Hematopoietic multipotent progenitor cell treated with erythropoietin and hydrocortisone succinate and interleukin-3 and kit ligand, for 17 days (in vitro differentiated cells): ENCODE data around the gene MCRIP2.
"Not testable (repeated sequence)": the region's sequence is repeated elsewhere in the genome, so short reads cannot be mapped to it uniquely, and the experiment has no call there.

Experiments
- DNase-seq: peaks from one replicate; pipeline ENCODE4 v3.0.0-alpha.2; 2015; ENCODE audit warnings: low spot score

The MCRIP2 gene

DNA sequence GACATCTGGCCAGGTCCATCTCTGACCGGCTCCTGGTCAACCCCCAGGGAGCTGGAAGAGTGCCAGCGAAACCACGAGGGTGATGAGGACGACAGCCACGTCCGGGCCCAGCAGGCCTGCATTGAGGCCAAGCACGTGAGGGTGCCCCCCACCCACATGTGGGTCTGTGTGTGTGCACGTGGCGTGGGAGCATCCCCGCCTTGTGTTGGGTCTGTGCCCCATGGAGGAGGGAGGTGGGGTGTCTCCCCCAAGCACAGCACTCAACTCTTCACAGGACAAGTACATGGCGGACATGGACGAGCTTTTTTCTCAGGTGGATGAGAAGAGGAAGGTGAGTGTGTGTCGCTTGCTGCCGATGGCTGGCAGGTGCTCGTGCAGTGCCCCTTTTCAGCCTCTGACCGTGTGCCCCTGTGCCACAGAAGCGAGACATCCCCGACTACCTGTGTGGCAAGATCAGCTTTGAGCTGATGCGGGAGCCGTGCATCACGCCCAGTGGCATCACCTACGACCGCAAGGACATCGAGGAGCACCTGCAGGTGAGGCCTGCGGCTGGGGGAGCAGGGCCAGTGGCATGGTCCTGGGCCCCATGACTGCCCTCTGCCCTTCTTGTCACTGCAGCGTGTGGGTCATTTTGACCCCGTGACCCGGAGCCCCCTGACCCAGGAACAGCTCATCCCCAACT lies 40.3 kb downstream of the MCRIP2 start:
- no peak for DNase-seq

DNA sequence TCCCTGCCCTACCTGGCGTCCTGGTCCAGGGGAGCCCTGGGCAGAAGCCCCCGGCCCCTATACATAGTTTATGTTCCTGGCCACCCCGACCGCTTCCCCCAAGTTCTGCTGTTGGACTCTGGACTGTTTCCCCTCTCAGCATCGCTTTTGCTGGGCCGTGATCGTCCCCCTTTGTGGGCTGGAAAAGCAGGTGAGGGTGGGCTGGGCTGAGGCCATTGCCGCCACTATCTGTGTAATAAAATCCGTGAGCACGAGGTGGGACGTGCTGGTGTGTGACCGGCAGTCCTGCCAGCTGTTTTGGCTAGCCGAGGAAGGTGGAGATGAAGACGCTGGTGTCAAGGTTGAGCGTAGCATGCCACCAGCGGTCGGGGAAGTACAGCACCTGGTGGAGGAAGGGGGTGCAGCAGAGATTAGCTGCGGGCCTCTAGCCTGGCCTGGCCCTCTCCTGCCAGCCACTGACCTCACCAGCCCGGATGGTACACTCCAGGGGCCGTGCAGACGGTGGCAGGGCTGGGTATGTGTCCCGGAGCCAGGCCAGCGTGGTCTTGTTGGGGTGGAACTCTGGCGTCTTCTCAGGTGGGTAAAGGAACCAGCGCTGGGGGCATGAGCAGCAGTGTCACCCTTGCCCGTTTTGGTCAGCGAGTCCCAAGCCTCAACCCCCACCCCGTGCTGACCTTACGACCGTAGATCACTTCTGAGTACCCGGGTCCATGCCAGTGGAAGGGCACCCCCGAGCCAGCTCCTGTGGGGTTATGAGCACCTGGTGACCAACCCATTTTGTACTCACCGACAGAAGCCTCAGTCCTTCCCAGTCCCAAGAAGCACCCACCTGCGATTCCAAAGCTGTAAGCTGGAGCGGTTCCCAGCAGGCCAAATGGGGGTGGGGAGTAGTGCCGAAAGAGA lies 41.1 kb downstream of the MCRIP2 start:
- no peak for DNase-seq

DNA sequence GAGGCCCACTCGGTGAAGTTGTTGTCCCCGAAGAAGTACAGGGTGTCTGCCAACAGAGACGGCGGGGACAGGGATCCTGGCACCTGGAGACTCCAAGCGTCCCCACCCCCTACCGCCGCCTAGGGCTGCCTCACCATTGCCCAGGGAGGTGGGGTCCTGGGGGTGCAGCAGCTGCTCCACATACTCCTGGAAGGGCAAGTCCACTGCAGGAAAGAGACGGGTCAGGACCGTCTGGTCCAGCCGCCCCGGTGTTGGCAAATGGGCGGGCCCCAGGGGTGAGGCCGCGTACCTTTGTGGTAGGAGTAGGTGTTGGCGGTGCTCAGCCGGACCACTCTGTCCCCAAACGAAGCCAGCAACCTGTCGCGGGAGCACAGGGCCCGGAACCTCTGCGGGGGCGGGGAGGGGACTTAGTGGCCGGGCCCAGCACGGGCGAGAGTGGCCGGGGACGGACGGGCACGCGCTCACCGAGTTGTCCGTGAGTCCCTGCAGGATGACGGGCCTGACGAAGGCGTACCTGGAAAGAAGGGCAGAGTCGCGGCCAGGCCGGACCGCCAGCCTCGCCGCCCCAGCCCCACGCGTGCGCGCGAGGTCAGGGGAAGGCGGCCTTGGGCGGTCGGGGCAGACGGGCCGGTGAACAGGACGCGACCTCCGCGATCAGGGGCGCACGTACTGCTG lies 41.9 kb downstream of the MCRIP2 start:
- DNase-seq: no peak

DNA sequence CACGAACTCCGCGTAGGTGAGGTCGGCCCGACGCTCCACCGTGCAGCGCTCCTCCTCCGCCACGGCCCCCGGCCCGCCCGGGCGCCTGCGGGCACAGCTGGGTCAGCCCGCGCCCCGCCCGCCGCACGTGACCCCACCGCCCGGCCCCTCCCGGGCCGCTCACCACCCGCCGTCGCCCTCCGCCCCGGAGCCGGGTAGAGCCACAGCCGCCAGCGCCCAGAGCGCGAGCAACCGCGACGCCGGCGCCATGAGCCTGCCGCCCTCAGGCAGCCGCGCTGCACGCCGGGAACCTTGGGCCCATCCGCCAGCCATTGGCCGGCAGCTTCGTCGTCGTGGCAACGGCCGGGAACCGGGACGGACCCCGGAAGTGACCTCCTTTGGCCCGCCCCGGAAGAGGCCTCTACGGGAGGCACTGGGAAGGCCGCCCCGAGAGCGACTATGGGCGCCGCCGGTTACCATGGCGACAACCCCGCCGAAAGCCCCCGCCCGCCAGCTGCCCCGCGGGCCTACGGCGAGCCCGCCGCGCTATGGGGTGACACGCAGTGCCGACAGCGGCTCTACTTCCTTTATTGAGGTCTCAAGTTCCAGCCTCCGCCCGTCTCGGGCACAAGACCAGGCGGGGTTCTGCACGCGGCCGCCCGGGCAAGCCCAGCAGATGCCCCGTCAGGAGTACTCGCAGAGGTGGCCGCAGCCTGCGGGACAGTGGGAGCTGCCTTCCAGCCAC lies 42.6 kb downstream of the MCRIP2 start, which contains the start of gene JMJD8:
JMJD8 (minus strand) TSS at position 264 of the 724 bp plus-strand sequence; CDS start at position 249, 15 bp downstream.
- DNase-seq: peak; percentile 96

DNA sequence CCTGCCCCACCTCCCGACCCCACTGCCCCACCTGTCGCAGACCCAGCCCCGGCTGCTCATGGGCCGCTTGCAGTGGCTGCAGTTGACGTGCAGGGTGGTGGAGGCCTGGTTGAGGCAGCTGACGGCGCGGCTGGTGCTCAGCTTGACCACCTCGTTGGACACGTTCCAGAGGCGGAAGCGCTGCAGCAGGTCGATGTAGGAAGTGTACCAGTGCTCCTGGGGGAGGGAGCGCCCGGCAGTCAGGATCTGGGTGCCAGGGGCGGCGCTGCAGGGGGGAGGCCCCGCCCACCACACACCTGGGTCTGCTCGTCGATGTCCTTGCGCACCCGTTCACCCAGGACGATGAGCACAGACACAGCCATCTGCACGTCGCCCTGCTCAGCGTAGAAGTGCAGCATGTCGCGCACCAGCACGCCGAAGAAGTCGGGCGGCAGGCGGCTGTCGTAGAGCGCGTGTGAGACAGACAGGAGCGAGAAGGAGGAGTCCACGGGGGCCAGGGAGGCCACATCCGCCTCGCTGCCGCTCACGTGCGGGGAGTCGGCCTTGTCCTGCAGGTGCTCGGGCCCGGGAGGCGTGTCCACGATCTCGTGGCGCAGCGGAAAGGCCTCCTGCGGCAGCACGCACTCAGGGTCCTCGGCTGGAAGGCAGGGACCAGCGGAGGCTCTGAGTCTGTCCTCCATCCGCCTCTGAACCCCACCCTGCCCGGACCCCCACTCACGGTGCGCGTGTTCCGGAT lies 43.5 kb downstream of the MCRIP2 start:
- DNase-seq: no peak

DNA sequence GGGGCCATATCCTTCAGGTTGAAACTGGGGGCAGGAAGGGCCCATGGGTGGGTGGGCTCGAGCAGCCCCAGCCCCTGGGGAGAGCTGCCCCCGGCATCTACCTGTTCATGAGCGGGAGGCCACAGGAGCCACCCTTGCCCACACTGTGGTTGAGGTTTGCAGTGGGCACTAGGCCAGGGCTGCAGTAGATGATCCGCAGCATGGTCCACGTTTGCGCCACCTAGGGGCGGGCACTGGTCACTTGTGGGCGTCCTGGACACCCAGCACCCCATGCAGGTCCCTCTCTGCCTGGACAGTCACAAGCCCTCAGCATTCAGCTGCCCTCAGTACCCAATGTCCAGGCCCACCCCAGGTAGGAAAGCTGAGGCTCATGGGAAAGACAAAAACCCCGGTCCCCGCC lies 44.3 kb downstream of the MCRIP2 start:
- DNase-seq: peak; percentile 57

DNA sequence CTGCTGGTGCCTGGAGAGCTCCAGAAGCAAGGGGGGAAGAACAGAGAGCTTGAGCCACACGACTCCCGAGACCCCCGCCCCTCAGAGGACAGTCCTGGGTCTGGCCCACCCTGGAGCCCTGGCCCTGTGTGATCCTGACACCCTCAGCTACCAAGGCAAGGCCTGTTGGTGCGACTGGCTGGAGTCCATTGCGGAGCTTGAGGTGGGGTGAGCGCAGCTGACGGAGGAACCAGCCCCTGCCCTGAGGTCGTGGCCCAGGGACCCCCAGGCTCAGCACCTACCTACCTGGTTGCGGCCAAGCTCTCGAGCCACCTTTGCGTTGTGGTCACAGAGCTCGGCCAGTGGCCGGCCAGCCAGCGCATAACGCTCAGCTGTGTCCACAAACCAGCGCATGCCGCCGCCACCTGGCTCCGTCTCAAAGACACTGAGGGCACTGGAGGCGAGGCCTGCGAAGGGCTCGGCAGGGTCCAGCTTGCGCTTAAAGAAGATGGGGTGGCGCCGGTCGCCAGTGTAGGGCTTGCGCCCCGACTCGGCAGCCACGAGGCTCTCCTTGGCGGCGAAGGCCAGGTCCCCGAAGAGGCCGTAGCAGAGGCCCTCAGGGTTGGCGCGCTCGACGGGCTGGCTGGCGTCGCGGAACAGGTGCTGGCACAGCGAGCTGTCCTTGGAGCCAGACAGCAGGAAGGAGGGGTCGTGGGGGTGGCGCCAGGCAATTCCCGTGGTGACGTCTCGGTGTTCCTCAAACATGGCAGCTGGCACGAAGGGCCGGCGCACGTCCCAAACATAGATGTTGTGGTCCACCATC lies 45.0 kb downstream of the MCRIP2 start:
- no peak for DNase-seq

DNA sequence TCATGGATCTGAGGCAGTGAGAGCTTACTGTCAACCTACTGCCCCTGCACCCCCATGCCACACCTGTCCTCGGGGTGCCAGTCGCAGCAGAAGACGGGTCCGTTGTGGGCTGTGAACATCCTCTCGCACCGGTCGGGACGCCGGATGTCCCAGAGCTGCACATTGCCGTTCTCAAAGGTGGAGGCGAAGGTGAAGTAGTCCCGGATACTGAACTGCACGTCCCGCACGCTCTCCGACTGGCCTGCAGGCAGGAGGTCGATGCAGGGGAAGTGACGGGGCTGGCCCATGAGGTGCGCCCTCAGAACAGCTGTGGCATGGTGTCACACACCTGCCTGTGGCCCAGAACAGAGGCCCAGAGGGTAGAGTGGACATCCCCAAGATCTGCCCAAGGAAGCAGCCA lies 45.9 kb downstream of the MCRIP2 start:
- DNase-seq: no peak

DNA sequence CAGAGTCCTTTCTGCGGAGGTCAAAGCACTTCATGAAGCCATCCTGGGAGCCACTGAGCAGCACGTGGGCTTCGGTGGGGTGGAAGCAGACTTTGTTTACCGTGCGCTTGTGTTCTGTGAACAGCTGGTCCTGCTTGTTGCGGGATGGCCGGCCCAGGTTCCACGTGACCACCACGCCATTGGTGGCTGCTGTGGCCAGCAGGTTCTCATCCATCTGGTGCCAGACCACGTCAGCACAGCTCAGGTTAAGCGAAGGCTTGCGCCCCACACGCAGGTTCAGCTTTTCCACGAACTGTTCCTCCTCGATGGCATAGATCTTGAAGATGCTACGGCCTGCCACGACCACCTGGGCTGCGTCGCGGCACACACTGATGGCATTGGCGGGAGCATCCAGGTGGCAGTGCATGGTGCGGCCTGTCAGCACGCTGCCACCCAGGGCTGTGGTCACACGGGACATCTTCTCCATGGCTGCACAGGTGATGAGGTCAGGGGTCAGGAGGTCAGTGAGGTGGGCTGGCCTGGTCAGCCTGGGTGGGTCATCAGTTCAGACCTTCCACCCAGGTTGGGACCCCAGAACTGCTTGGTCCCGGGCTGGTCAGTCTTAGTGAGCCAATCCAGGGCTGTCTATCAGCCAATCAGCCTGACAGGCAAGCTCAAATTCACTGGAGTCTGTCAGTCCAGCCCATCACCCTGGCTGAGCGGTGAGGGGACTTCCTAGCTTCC lies 47.7 kb downstream of the MCRIP2 start:
- DNase-seq: no peak

DNA sequence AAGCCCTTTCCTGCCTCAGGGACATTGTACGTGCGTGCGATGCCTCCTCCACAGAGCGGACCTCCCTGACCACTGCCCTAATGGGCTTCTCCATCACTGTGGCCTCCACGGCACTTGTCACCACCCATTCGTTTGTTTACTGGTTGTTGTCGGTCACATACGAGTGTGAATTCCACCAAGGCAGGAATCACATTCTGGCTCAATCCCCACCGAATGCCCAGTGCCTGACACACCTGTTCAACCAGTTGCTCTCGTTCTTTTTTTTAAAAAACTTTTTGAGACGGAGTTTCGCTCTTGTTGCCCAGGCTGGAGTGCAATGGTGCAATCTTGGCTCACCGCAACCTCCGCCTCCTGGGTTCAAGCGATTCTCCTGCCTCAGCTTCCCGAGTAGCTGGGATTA lies 49.6 kb downstream of the MCRIP2 start:
- DNase-seq: not testable (repeated sequence)

DNA sequence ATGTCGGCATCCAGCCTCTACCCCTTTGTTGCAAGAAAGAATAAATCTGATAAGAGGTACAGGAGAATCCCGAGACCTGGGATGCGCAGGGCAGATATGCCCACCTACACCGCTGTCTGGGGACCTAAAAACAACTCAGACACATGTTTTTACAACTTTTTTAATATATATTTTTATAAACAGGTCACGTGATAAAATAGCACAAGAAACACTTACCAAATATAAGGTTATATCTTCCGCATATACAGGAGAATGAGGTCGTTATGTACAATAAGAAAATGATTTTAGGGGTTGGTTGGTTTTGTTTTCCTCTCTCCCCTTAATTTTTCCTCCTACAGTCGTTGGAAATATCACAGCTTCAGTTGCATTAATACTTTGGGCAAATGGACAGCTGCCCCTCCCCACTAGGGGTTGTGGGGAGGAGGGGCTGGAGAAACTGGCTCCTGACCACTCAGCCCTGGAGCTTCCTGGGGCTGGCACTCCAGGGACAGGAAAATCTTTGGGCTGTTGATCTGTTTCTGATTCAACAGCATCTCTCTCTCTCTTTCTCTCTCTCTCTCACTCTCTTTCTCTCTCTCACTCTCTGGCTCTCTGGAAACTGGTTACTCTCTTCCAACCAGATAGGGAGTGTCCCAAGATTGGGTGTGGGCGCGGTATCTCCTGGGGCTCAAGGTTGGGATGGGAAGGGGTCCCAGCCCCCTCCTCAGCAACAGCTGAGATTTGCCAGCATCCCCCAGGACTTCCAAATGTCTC lies 50.9 kb downstream of the MCRIP2 start:
- no peak for DNase-seq

DNA sequence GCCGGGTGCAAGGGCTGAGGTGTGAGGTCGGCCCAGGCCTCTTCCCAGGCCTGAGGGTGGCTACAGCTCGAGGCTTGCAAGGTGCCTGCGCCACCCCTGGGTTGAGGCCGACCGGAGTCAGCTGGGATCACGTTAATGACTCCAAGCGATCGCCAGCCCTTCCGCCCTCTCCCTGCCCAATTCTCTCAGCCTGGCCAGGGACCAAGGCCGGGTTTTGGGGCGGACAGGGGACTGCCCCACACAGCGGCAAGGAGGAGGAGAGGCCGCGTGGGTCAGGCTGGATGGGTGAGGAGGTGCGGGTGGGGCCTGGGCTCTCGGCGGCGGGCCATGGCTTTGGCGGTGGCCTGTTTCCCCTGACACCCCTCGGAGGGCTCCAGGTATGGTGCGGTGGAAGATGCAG lies 51.7 kb downstream of the MCRIP2 start:
- no peak for DNase-seq

DNA sequence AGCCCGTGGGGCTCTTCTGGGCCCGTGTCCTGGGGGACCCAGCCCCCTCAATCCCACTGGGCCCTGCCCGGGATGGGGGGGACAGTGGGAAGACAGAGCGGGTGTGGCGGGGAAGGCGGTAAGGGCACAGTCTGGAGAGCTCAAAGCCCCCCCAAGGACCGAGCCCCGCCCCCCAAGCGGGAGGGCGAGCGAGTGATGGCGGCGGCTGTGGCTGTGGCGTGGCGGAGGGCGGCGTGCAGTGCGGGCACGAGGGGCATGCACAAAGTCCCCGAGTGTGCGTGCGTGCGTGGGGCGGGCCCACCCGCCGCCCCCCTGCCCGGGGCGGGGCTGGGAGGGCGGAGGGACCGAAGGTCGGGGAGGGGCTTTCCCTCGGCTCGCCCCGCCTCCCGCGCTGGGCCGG lies 52.1 kb downstream of the MCRIP2 start:
- no peak for DNase-seq

DNA sequence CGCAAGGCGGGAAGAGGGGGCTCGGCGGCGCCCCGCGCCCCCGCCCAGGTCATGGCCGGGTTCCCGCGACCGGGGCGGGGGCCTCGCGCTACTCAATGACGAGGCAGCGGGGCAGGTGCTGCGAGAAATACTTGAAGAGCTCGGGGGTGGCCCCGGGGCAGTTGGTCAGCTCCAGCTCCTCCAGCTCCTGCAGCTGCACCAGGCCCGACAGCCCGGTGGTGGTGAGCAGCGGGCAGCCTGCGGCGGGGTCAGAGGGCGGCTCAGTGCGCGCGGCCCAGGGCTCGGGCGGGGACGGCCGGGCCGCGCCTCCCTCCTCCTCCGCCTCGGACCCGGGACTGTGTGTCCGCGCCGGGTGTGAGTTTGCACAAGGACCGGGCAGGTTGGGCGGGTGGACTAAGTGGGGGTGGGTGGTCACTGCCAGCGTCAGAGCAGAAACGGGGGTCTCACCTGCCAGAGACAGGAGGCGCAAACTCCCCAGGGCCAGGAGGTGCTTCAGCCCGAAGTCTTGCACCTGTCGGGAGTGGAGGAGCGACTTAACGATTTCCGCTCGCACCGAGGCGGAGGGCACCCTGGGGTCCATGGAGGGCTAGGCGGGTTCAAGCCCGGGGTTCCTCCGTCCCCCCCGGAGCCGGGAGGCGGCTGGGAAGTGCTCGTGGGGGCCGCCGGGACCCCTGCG lies 52.7 kb downstream of the MCRIP2 start:
- DNase-seq: no peak

DNA sequence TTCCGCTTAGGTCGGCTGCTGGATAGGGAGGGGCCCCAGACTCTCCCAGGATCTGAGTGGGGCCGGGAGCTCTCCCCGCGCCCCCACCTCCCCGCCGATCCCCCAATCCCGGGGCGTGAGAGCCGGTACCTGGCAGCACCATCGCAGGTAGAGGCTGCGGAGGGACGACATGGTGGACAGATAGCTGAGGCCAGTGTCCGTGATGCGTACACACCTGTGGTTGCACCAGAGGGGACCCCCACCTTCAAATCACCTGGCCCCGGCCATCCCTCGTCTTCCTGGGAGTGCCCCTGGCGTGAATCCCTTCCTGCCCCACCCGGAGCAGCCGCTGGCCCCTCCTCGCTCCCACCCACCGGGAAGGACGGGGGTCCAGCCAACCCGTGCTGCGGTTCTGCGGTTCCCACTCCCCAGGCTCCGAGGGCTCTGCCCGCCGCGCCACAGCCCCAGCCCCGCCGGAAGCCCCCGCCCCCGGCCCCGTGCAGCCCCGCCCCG lies 53.3 kb downstream of the MCRIP2 start:
- no peak for DNase-seq

DNA sequence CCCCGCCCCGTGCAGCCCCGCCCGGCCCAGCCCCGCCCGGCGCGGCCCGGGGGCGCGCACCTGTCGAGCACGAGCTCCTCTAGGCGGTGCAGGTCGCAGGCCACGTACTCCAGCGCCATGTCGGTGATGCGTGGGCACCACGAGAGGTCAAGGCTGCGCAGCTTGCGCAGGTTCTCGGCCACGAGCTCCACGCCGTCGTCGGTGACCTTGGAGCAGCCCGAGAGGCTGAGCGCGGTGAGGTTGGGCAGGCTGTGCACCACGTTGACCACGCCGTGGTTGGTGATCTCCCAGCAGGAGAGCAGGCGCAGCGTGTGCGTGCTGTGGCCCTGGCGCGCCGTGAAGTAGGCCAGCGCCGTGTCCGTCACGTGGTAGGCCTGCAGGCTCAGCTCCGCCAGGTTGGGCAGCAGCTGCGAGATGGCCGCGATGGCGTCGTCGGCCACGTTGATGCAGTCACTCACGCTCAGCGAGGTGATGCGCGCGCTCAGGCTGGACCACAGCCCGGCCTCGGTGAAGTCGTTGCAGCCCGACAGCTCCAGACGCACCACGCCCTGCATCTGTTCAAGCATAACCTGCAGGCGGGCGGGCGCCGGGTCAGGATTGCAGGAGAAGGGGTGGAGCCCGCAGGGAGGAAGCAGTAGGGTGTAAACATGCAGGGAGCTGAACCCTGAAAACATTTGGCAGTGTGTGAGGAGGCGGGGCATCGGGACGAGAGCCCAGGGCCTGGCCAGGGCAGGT lies 53.9 kb downstream of the MCRIP2 start:
- DNase-seq: no peak
